ENCODE data around the gene MCIDAS. TPM values are rescaled to one million over a fixed set of nuclear protein-coding genes. Genes with fewer than 3 reads are reported as not detected.

Gene MCIDAS
- polyA plus RNA-seq, 1 donor (not counting 4 experiments of a cell fraction or from before 2014, with no cell fraction given), result 0.03 TPM

DNA sequence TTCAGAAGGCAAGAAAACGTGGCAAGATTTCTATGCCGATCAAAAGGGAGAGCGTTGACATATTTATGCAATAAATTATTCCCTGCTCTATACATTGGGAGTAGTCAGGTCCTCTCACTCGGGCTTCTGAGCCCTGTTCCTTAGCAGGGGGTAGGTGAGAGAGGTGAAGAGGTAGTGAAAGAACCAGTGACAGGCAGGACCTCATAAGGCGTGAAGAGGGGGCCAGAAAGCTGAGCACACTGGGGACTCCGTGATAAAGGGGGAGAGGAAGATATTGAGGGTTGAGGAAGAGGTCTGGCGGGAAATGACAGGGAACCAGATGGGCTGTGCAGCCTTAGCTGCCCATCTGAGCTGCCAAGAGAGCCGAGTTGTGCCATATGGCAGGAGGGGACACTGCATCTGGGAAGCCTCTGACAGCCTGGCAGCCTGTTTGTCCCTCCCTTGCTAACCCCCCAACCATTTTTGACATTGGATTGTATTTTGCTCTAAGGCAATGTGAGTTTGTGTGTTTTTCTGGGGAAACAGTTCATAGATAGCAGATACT is 53.4 kb downstream of the MCIDAS start:
- no peak overlapping the region for H3K27ac ChIP-seq (ENCODE audit: control insufficient read depth, insufficient read depth, low read length)
- H3K36me3 ChIP-seq (ENCODE audit: control insufficient read depth in 2 of 2, extremely low read depth in 1 of 2, insufficient read depth in 2 of 2, low read length in 2 of 2), result no peaks in the 10 kb centered on the region
- H3K9me1 ChIP-seq (ENCODE audit: control insufficient read depth, extremely low read depth, insufficient read depth, low read length), result no peaks in the 10 kb centered on the region
- H3K9me3 ChIP-seq (ENCODE audit: control insufficient read depth, low read depth, low read length), result no peaks in the 10 kb centered on the region
- peak overlapping the region; percentile 38 to 77 (median 69) for H3K4me3 ChIP-seq (ENCODE audit: control insufficient read depth in 2 of 3, extremely low read depth in 1 of 3, insufficient read depth in 2 of 3, low read depth in 1 of 3, low read length in 3 of 3)
- H3K27me3 ChIP-seq (ENCODE audit: control insufficient read depth, extremely low read depth, insufficient read depth, low read length), result peaks cover 25% of the 10 kb centered on the region
- H4K20me1 ChIP-seq (ENCODE audit: control insufficient read depth, extremely low read depth, insufficient read depth, low read length), result no peaks in the 10 kb centered on the region
- peak overlapping the region; percentile 88 for H2AFZ ChIP-seq (ENCODE audit: control insufficient read depth, low read length)
- dilution Hi-C loops (cut with MboI; ENCODE audit: extremely low pct_ligation_motif_present, low sequenced_read_pairs), result no loop called here
- H3K4me2 ChIP-seq (ENCODE audit: control insufficient read depth, extremely low read depth, insufficient read depth, low read depth, low read length), result peak overlapping the region; percentile 99
- H3K4me1 ChIP-seq (ENCODE audit: control insufficient read depth, extremely low read depth, insufficient read depth, low read length), result peaks cover 28% of the 10 kb centered on the region
- DNase-seq (ENCODE audit: low read depth, low spot score), result no peak
- TF ChIP-seq, protein P1, sequence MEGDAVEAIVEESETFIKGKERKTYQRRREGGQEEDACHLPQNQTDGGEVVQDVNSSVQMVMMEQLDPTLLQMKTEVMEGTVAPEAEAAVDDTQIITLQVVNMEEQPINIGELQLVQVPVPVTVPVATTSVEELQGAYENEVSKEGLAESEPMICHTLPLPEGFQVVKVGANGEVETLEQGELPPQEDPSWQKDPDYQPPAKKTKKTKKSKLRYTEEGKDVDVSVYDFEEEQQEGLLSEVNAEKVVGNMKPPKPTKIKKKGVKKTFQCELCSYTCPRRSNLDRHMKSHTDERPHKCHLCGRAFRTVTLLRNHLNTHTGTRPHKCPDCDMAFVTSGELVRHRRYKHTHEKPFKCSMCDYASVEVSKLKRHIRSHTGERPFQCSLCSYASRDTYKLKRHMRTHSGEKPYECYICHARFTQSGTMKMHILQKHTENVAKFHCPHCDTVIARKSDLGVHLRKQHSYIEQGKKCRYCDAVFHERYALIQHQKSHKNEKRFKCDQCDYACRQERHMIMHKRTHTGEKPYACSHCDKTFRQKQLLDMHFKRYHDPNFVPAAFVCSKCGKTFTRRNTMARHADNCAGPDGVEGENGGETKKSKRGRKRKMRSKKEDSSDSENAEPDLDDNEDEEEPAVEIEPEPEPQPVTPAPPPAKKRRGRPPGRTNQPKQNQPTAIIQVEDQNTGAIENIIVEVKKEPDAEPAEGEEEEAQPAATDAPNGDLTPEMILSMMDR (optimal IDR thresholded peaks at IDR 0.05 in 1 of 3, IDR thresholded peaks at IDR 0.05 in 1 of 3, conservative IDR thresholded peaks at IDR 0.05 in 1 of 3; ENCODE audit: extremely low read depth in 1 of 3, insufficient read depth in 2 of 3, low read length in 3 of 3), result no peak
- no peak for TF ChIP-seq EZH2 (IDR thresholded peaks at IDR 0.05; ENCODE audit: low read length)
- no peak for FAIRE-seq
- H3K79me2 ChIP-seq (ENCODE audit: control insufficient read depth, insufficient read depth, low read length), result no peaks in the 10 kb centered on the region
- H3K9ac ChIP-seq (ENCODE audit: control insufficient read depth, extremely low read depth, insufficient read depth, low read length), result peak overlapping the region; percentile 52

DNA sequence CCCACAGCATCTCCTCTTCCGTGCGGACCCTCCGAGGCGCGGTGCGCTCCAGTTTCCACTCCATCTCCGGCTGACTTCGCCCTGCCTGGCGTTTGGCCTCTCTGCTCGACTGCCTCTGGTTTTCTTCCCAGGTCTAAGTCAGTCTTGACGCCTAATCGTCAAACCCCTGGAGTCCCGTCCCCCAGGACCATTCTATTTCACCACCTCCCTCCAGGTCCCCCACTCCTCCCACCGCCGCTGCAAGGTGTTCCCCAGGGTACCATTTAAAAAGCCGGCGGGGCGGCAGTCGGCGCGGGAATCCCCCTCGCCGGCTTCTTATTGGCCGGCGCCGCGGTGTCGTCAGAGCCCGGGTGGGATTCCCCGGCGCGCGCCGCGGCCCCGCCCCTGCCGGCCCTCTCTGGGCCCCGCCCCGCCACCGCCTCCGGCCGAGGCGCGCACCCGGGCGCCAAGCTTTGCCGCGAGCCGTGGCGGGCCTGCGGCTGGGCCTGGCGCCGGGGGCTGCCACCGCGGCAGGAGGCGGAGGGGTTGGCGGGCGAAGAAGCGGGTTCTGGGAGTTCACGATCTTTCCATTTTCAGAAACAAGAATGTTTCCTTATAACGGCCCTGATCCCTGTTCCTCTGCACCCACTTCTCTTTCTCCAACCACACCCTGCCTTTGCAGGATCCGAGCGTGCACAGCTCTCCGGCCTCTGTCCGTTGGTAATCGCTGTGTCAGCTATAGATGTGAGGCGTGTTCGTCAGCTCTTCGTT is 54.0 kb downstream of the MCIDAS start, which contains the start of gene CDC20B:
CDC20B (minus strand) TSS at position 241 of the 750 bp plus-strand sequence; CDS start at position 64, 177 bp downstream.
- Histone ChIP-seq H3K36me3 (ENCODE audit: control insufficient read depth in 2 of 2, extremely low read depth in 1 of 2, insufficient read depth in 2 of 2, low read length in 2 of 2) (no peaks in the 10 kb centered on the region), H3K4me2 (ENCODE audit: control insufficient read depth, extremely low read depth, insufficient read depth, low read depth, low read length) (peak within 1 kb of the TSS; percentile 99), H3K9ac (ENCODE audit: control insufficient read depth, extremely low read depth, insufficient read depth, low read length) (peak within 1 kb of the TSS; percentile 52), H4K20me1 (ENCODE audit: control insufficient read depth, extremely low read depth, insufficient read depth, low read length) (no peaks in the 10 kb centered on the region), H3K27me3 (ENCODE audit: control insufficient read depth, extremely low read depth, insufficient read depth, low read length) (peaks cover 25% of the 10 kb centered on the region), H3K4me1 (ENCODE audit: control insufficient read depth, extremely low read depth, insufficient read depth, low read length) (peaks cover 28% of the 10 kb centered on the region), H3K27ac (ENCODE audit: control insufficient read depth, insufficient read depth, low read length) (no peak within 1 kb of the TSS), H2AFZ (ENCODE audit: control insufficient read depth, low read length) (peak within 1 kb of the TSS; percentile 88), H3K79me2 (ENCODE audit: control insufficient read depth, insufficient read depth, low read length) (no peaks in the 10 kb centered on the region), H3K4me3 (ENCODE audit: control insufficient read depth in 2 of 3, extremely low read depth in 1 of 3, insufficient read depth in 2 of 3, low read depth in 1 of 3, low read length in 3 of 3) (peak within 1 kb of the TSS; percentile 38 to 82 (median 74)), H3K9me3 (ENCODE audit: control insufficient read depth, low read depth, low read length) (no peaks in the 10 kb centered on the region), H3K9me1 (ENCODE audit: control insufficient read depth, extremely low read depth, insufficient read depth, low read length) (no peaks in the 10 kb centered on the region)
- no peak for TF ChIP-seq EZH2 (IDR thresholded peaks at IDR 0.05; ENCODE audit: low read length)
- TF ChIP-seq, protein P1 (optimal IDR thresholded peaks at IDR 0.05 in 1 of 3, IDR thresholded peaks at IDR 0.05 in 1 of 3, conservative IDR thresholded peaks at IDR 0.05 in 1 of 3; ENCODE audit: extremely low read depth in 1 of 3, insufficient read depth in 2 of 3, low read length in 3 of 3), result no peak
- no peak for DNase-seq (ENCODE audit: low read depth, low spot score)
- FAIRE-seq, result peak; percentile 26
- dilution Hi-C loops (cut with MboI; ENCODE audit: extremely low pct_ligation_motif_present, low sequenced_read_pairs), result no loop called here

All from keratinocyte (primary cell).